ENCODE data around the gene CDC7. TPM values are rescaled to one million over a fixed set of nuclear protein-coding genes. Genes with fewer than 3 reads are reported as not detected.
A peak's percentile ranks its signal among the peaks of the same experiment; 100 is the strongest.

The CDC7 gene
- total RNA-seq, 1 experiment from 2014 or later, result 13.7 TPM

DNA sequence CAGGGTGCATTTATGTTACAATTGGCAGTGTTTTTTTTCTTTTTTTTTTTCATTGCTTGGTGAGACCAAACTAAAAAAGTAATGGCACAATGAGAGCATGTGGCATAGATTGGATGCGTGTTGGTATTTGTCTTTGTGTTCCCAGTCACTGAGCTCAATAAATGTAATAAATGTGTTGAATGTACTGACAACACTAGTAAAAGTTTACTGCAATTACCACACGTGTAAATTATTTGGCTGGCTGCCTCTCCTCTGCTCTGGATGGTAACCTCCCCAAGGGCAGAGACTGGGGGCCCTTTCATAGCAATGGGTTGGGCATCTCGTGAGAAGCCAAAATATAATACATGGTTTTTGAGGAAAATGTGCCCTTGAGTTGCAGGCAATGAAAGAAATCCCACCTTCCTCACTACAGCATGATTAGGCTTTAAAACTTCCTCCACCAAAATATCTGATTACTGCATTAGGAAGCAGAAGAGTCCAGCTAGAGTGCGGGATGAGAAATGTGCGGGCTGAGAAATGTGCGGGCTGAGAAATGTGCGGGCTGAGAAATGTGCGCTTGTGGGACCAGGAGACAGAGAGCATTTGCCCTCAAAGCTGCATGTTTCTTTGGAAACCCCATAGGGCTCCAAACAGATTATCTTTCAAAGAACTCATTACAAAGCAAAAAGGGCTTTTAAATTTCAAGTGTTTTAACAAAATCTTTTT, 58.5 kb downstream of the CDC7 start:
- H3K27me3 ChIP-seq (replicated peaks), result no peaks in the 10 kb centered on the region

DNA sequence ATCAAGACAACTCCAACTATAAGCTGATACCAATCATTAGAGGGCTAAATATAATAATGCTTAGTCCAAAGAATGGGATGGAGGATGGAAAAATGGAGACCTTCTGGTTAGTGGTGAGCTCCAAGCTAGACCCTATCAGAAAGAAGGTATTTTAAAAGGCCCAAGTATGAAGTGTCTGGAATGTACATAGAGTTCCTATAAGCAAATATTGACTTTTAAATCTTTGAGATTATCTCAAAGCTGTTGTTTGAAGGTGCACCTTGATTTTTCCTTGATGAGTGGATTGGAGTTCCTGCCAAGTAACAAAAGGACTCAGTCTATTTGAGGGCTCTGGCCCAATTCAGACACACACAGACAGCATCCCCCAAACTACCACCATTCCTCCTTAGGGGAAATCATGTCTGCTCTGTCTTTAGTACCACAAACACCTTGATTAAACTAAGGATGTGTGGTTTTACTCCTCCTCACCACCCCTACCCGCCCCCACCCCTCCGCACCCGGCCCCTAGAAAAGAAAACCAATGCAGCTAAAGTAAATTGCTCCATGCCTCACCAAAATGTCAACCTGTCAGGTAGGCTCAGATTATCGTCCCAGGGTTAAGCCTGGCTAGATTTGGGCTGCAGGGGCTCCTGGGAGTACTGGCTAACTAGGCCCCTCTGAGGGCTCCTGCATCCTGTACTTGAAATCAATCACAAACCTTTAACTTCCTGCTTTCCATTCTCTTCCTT, 59.4 kb downstream of the CDC7 start:
- H3K9me3 ChIP-seq (replicated peaks), result no peaks in the 10 kb centered on the region

More for the DNA sequence above, 58.5 kb downstream of the CDC7 start:
- Histone ChIP-seq H3K4me1 (replicated peaks) (peaks cover 13% of the 10 kb centered on the region), H3K9me3 (replicated peaks) (no peaks in the 10 kb centered on the region), H3K27ac (no peak overlapping the region), H3K36me3 (no peaks in the 10 kb centered on the region), H3K4me3 (no peak overlapping the region)
- no peak for DNase-seq (ENCODE audit: low read depth in 1 of 2, low spot score in 2 of 2)

DNA sequence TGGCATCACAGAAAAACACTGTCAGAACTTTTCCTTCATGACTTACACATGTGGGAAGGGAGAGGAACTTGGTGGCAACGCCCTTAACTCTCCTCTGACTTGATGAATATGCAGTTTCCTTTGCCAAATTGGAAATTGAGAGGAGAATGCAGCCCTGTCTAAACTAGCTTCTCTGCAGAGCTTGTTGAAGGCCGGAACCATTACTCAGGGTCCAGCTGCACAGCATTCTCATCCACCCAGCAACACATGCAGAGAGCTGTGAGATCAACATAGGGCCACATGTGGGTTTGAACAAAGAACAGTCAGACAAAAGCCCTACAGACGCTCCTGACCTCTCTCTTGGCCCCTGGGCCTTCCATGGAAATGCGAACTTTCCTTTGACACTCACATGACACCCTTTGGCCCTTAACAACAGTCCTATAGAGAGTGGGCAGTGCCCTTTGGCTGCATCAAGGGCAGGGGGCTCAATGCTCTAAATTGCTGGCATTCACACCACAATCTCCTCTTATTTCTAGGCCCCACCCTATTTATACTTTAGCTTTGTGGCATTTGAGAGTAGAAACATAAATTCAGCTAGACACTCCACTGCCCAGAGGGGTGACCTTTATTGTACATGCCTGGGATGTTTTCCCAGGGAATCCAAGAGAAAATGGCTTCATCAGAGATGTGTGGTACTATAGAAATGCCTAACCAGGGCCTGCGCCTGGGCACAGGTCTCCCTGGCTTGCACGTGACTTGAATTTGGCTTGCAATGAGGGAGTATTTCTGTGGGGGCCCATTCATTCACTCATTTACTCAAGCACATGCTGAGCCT, 64.4 kb downstream of the CDC7 start:
- Histone ChIP-seq H3K27me3 (replicated peaks) (no peaks in the 10 kb centered on the region), H3K4me3 (no peak overlapping the region), H3K9me3 (replicated peaks) (no peaks in the 10 kb centered on the region), H3K27ac (no peak overlapping the region), H3K4me1 (replicated peaks) (peaks cover 8% of the 10 kb centered on the region), H3K36me3 (no peaks in the 10 kb centered on the region)
- no peak for DNase-seq (ENCODE audit: low read depth in 1 of 2, low spot score in 2 of 2)

More for the DNA sequence above, 59.4 kb downstream of the CDC7 start:
- DNase-seq (ENCODE audit: low read depth in 1 of 2, low spot score in 2 of 2), result no peak
- Histone ChIP-seq H3K27me3 (replicated peaks) (no peaks in the 10 kb centered on the region), H3K4me3 (no peak overlapping the region), H3K36me3 (no peaks in the 10 kb centered on the region), H3K4me1 (replicated peaks) (peaks cover 11% of the 10 kb centered on the region), H3K27ac (no peak overlapping the region)

DNA sequence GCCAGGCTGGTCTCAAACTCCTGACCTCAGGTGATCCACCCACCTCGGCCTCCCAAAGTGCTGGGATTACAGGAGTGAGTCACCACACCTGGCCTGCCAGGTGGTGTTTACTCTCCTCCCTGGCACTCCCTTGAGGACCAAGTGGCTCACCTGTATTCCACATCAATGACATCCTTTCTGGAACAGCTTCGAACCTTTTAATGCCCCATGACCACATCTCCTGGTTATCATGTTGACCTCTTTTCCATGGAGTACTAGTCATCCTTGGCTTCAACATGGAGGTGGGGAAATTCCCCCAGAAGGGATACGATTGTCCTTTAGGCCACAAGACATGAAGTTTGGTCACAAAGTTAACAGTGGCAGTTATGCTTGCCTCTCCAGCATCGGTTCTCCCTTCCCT, 66.9 kb downstream of the CDC7 start:
- no peaks in the 10 kb centered on the region for H3K36me3 ChIP-seq
- DNase-seq (ENCODE audit: low read depth in 1 of 2, low spot score in 2 of 2), result no peak
- H3K9me3 ChIP-seq (replicated peaks), result no peaks in the 10 kb centered on the region
- no peak overlapping the region for H3K27ac ChIP-seq
- H3K4me3 ChIP-seq, result no peak overlapping the region
- H3K4me1 ChIP-seq (replicated peaks), result peaks cover 14% of the 10 kb centered on the region
- H3K27me3 ChIP-seq (replicated peaks), result no peaks in the 10 kb centered on the region

DNA sequence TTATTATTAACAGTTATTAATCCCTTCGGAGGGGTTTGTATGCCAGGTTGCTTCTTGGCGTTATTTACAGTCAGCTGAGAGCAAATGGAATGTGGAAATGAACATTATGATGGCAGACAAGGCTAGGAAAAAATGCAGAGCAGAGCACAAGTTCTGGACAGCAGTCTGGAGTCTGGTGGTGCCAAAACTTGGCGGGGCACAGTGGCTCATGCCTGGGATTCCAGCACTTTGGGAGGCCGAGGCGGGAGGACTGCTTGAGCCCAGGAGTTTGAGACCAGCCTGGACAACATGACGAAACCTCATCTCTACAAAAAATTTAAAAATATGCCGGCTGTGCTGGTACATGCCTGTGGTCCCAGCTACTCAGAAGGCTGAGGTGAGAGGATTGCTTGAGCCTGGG, 67.6 kb downstream of the CDC7 start:
- no peak for DNase-seq (ENCODE audit: low read depth in 1 of 2, low spot score in 2 of 2)
- peaks cover 14% of the 10 kb centered on the region for H3K4me1 ChIP-seq (replicated peaks)
- H3K36me3 ChIP-seq, result no peaks in the 10 kb centered on the region
- no peak overlapping the region for H3K4me3 ChIP-seq
- no peak overlapping the region for H3K27ac ChIP-seq
- H3K9me3 ChIP-seq (replicated peaks), result no peaks in the 10 kb centered on the region
- no peaks in the 10 kb centered on the region for H3K27me3 ChIP-seq (replicated peaks)

DNA sequence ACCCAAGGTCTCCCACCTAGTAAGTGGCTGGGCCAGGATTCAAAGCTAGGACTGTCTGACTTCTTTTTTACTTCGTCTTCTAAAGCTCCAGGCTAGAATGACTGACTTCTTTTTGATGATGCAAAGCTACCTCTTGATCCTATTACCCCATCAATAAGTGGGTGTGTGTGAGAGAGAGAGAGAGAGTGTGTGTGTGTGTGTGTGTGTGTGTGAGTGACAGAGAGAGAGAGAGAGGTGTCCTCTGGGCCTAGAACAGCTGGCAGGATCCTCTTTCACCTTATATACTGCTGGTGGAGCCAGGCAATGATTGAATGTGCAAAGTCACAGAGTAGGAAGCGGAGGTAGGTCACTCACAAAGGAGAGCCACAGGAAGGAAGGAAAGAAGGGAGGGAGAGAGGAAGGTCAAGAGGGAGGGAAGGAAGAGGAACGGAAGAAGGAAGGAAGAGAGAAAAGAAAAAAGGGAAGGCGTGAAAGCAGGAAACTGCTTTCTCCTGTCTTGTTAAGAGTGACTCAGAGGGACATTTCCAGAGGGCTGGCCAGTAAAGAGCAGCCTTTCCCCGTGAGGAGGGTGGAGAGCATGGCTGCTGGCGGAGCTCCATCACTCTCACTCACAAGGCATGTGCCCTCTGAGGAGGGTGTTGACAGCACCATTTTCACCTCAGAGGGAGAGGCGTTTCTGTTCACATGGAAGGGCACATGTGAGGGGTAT, 68.9 kb downstream of the CDC7 start:
- DNase-seq (ENCODE audit: low read depth in 1 of 2, low spot score in 2 of 2), result peak; percentile 70 to 76
- peak overlapping the region; percentile 29; the same call in 1 of the 2 replicates for H3K27ac ChIP-seq
- H3K4me1 ChIP-seq (replicated peaks), result peaks cover 22% of the 10 kb centered on the region
- no peaks in the 10 kb centered on the region for H3K9me3 ChIP-seq (replicated peaks)
- H3K36me3 ChIP-seq, result no peaks in the 10 kb centered on the region
- no peaks in the 10 kb centered on the region for H3K27me3 ChIP-seq (replicated peaks)
- H3K4me3 ChIP-seq, result no peak overlapping the region

DNA sequence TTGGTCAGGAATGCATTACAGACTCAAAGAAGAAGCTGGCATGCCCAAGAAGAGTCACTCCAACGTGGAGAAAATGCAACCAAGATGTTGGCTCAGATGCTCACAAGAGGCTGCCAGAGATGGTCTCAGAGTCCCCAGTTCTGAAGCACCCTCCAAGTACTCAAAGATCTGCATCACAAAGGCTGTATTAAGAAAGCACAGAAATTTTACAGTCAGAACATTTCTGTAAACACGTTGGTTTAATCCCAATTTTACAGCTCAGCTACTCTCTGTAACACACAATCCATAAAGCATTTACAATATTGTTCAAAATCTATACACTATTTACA, 69.4 kb downstream of the CDC7 start:
- H3K4me3 ChIP-seq, result no peak overlapping the region
- peaks cover 27% of the 10 kb centered on the region for H3K4me1 ChIP-seq (replicated peaks)
- no peaks in the 10 kb centered on the region for H3K9me3 ChIP-seq (replicated peaks)
- no peak for DNase-seq (ENCODE audit: low read depth in 1 of 2, low spot score in 2 of 2)
- no peaks in the 10 kb centered on the region for H3K36me3 ChIP-seq
- no peaks in the 10 kb centered on the region for H3K27me3 ChIP-seq (replicated peaks)
- peak overlapping the region; percentile 21; the same call in 1 of the 2 replicates for H3K27ac ChIP-seq

DNA sequence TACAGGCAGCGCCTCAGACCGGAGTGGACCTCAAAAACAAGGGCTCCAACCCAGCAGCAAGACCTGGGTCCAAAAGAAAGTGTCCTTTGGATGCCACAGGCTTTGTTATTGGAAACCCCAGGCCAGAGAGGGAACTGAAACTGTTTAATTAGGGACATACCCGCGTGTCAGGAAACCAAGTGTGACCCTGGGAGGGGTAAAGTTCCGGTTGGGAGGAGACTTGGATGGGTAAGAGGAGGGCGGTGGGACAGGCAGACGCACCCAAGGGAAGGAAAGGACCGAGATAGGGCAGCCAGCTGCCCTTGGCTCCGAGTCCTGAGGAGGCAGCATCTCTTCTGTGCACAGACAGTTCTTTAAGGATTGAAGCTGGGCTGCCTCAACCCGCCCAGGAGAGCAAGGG, 71.4 kb downstream of the CDC7 start:
- H3K4me3 ChIP-seq, result no peak overlapping the region
- DNase-seq (ENCODE audit: low read depth in 1 of 2, low spot score in 2 of 2), result no peak
- no peaks in the 10 kb centered on the region for H3K27me3 ChIP-seq (replicated peaks)
- no peaks in the 10 kb centered on the region for H3K9me3 ChIP-seq (replicated peaks)
- no peak overlapping the region for H3K27ac ChIP-seq
- H3K4me1 ChIP-seq (replicated peaks), result peaks cover 46% of the 10 kb centered on the region
- no peaks in the 10 kb centered on the region for H3K36me3 ChIP-seq

Other genes with a start within 250 kb of the CDC7 start
- not detected in 2 replicates for gene HFM1, start 96.0 kb upstream of the CDC7 start, total RNA-seq (2014; rRNA removed; shearing (Covaris generic))